C4-2B (cell line): ENCODE results near the gene ARFRP1.

Experiments used
- ZFX ChIP-seq: fragments of 450-650 bp; IDR thresholded peaks from 2 replicates; pipeline ENCODE4 v1.6.1; 2017
- TF ChIP-seq, protein P1 (sequence below): fragments of 450-650 bp; conservative IDR thresholded peaks from 2 replicates; pipeline ENCODE4 v1.5.1; 2017; ENCODE audit warnings: mild to moderate bottlenecking

DNA sequence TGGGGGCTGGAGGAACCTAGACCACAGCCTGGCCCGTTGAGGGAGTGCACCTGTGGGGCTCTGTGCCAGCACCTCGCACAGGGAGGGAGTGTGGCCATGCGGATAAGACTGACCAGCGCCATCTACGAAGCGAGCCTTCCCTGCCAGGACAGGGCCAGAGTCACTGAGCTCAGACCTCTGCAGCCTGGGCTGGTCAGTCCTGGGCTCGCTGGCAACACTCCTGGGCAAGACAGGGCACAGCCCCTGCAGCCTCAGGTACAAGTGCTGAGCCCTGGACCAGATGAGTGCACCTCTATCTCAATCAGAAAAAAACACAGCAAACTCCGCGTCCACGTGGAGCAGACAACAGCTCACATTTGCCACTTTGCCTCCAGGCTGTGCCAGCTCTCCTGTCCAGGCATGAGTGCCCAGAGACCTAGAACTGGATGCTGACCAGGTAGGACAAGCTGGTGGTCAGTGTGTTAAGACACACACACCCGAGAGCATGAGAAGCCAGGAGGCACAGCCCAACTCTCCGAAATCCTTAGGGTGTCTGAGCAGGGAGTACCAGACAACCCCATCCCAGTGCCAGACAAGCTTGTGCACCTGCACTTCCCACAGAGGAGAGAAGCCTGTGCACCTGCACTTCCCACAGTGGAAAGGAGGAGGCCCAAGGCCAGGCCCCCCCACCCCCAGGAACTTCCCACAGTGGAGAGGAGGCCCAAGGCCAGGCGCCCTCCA, 4.9 kb downstream of the ARFRP1 start:
- TF ChIP-seq, protein P1, sequence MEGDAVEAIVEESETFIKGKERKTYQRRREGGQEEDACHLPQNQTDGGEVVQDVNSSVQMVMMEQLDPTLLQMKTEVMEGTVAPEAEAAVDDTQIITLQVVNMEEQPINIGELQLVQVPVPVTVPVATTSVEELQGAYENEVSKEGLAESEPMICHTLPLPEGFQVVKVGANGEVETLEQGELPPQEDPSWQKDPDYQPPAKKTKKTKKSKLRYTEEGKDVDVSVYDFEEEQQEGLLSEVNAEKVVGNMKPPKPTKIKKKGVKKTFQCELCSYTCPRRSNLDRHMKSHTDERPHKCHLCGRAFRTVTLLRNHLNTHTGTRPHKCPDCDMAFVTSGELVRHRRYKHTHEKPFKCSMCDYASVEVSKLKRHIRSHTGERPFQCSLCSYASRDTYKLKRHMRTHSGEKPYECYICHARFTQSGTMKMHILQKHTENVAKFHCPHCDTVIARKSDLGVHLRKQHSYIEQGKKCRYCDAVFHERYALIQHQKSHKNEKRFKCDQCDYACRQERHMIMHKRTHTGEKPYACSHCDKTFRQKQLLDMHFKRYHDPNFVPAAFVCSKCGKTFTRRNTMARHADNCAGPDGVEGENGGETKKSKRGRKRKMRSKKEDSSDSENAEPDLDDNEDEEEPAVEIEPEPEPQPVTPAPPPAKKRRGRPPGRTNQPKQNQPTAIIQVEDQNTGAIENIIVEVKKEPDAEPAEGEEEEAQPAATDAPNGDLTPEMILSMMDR, result no peak
- no peak for TF ChIP-seq ZFX
